Panc1 (cell line): ENCODE measurements around the gene PTX4.

ENCODE experiments used
- CTCF ChIP-seq: fragments of 450-650 bp; IDR thresholded peaks from 2 replicates; pipeline ENCODE4 v1.5.1; 2017; ENCODE audit warnings: mild to moderate bottlenecking
- POLR2AphosphoS5 ChIP-seq: IDR thresholded peaks from 2 replicates; pipeline ENCODE4 v1.6.1; 2012; ENCODE audit warnings: mild to moderate bottlenecking, low read depth, low read length, moderate library complexity
- REST ChIP-seq, 2 experiments: IDR thresholded peaks; 2 replicates each; pipeline ENCODE4 v1.6.1; 2011 to 2012; ENCODE audit warnings: low read depth in 2 of 2, control low read depth in 1 of 2, low read length in 1 of 2, mild to moderate bottlenecking in 1 of 2, moderate library complexity in 1 of 2; ENCODE audit not compliant: insufficient read depth in 1 of 2
- SIN3A ChIP-seq: IDR thresholded peaks from 2 replicates; pipeline ENCODE4 v1.6.1; 2012; ENCODE audit warnings: low read depth, mild to moderate bottlenecking, low read length, moderate library complexity, borderline replicate concordance; ENCODE audit not compliant: insufficient read depth
- TCF7L2 ChIP-seq: IDR thresholded peaks from 2 replicates; pipeline ENCODE4 v1.6.1; 2011; ENCODE audit warnings: mild to moderate bottlenecking, low read depth, low read length, inconsistent platforms

DNA sequence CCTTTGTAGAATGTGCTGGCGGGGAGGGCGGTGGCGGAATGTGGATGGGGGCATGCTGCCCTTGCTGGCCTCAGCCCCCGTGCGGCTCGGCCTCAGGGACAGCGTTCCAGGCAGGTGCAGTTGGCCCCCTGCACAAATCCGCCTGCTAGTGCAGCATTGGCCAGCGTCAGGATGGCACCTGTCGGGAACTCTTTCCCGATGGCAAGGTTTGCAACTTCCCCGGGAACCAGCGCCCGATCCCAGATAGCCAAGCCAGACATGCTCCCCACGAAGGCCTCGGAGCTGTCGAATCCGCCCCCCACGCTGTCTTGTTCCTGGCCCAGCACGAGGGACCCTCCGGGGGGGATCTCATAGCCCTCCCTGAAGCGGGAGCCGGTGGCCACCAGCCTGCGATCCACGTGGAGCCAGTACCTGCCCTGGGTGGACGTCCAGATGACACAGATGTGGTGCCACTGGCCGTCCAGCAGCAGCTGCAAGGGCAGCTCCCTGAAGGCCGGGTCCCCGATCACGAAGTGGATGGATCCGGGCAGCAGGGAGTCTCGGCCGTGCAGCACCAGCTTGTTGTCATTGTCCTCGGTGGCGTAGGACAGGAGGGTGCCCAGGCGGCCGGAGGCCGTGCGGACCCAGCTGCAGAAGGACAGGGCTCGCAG lies 2.8 kb downstream of the PTX4 start:
- TF ChIP-seq REST (IDR thresholded peaks at IDR 0.05; ENCODE audit: insufficient read depth in 1 of 2, low read depth in 2 of 2, low read length in 1 of 2) (no peak), POLR2AphosphoS5 (no peak), CTCF (no peak), TCF7L2 (no peak), SIN3A (no peak)
